HG02571 (cell line): ENCODE data around the gene SLC8A2.
A peak's percentile ranks its signal among the peaks of the same experiment; 100 is the strongest.

ENCODE experiments used
- ATAC-seq: cut with Tn5 transposase; IDR thresholded peaks from one replicate; pipeline ENCODE4 v1.9.1; 2021; ENCODE audit warnings: mild to moderate bottlenecking, moderate library complexity; ENCODE audit not compliant: unreplicated experiment

The SLC8A2 gene

GRCh38 chr19:47471733-47472457 lies at the start of gene SLC8A2:
Gene SLC8A2, minus strand, starts transcription at chr19:47471893. Its CDS starts 5,490 bp downstream, at chr19:47466403.
- ATAC-seq: no peak

GRCh38 chr19:47520839-47521238 lies 49.1 kb upstream of the SLC8A2 start:
- ATAC-seq: no peak

- ATAC-seq: no peak
These were observed 48.7 kb upstream of the SLC8A2 start for GRCh38 chr19:47520343-47520806.

GRCh38 chr19:47518854-47519253 lies 47.2 kb upstream of the SLC8A2 start:
- no peak for ATAC-seq

GRCh38 chr19:47518139-47518538 lies 46.4 kb upstream of the SLC8A2 start:
- no peak for ATAC-seq

- ATAC-seq: peak; percentile 85
These were observed 43.3 kb upstream of the SLC8A2 start, which contains the start of gene NAPA for GRCh38 chr19:47514869-47515588. Gene NAPA, minus strand, starts transcription at chr19:47515063. Its CDS starts 123 bp downstream, at chr19:47514940.

- peak; percentile 2 for ATAC-seq
These were observed 42.6 kb upstream of the SLC8A2 start for GRCh38 chr19:47514151-47514868.

GRCh38 chr19:47512948-47513319 lies 41.2 kb upstream of the SLC8A2 start:
- no peak for ATAC-seq

GRCh38 chr19:47512183-47512947 lies 40.7 kb upstream of the SLC8A2 start:
- ATAC-seq: no peak

GRCh38 chr19:47511681-47512080 lies 40.0 kb upstream of the SLC8A2 start:
- ATAC-seq: no peak

GRCh38 chr19:47511128-47511517 lies 39.4 kb upstream of the SLC8A2 start:
- ATAC-seq: no peak

GRCh38 chr19:47510516-47511127 lies 38.9 kb upstream of the SLC8A2 start:
- ATAC-seq: no peak

GRCh38 chr19:47509973-47510372 lies 38.3 kb upstream of the SLC8A2 start:
- ATAC-seq: no peak

- no peak for ATAC-seq
These were observed 37.6 kb upstream of the SLC8A2 start for GRCh38 chr19:47509170-47509847.

- no peak for ATAC-seq
These were observed 37.0 kb upstream of the SLC8A2 start for GRCh38 chr19:47508721-47509120.

- no peak for ATAC-seq
These were observed 36.3 kb upstream of the SLC8A2 start for GRCh38 chr19:47507924-47508553.

GRCh38 chr19:47507012-47507411 lies 35.3 kb upstream of the SLC8A2 start:
- ATAC-seq: no peak

- no peak for ATAC-seq
These were observed 34.8 kb upstream of the SLC8A2 start for GRCh38 chr19:47506459-47506858.

- no peak for ATAC-seq
These were observed 33.8 kb upstream of the SLC8A2 start for GRCh38 chr19:47505506-47505905.
